IPS-20b (cell line): ENCODE results near the gene GABRR1.

Source experiments
- H3K27ac ChIP-seq: one replicate; pipeline ENCODE4 v1.5.1; 2013; ENCODE audit warnings: low read length
- H3K27me3 ChIP-seq: 2 replicates; pipeline ENCODE4 v1.6.1; 2013; ENCODE audit warnings: mild to moderate bottlenecking, low read length, inconsistent platforms; ENCODE audit not compliant: insufficient read depth
- H3K36me3 ChIP-seq: 2 replicates; pipeline ENCODE4 v1.6.1; 2013; ENCODE audit warnings: low read depth, mild to moderate bottlenecking, inconsistent platforms, low read length, moderate library complexity; ENCODE audit not compliant: insufficient read depth
- H3K4me1 ChIP-seq: 2 replicates; pipeline ENCODE4 v1.6.1; 2013; ENCODE audit warnings: mild to moderate bottlenecking, control low read depth, inconsistent platforms, low read length, moderate library complexity; ENCODE audit not compliant: insufficient read depth
- H3K4me3 ChIP-seq: 2 replicates; pipeline ENCODE4 v1.5.1; 2013; ENCODE audit warnings: mild to moderate bottlenecking, low read length, inconsistent platforms
- H3K9ac ChIP-seq: 2 replicates; pipeline ENCODE4 v1.6.1; 2013; ENCODE audit warnings: low read depth, mild to moderate bottlenecking, inconsistent platforms, low read length, moderate library complexity
- H3K9me3 ChIP-seq: 2 replicates; pipeline ENCODE4 v1.6.1; 2013; ENCODE audit warnings: mild to moderate bottlenecking, low read depth, low read length, inconsistent platforms; ENCODE audit not compliant: insufficient read depth

Gene GABRR1

DNA sequence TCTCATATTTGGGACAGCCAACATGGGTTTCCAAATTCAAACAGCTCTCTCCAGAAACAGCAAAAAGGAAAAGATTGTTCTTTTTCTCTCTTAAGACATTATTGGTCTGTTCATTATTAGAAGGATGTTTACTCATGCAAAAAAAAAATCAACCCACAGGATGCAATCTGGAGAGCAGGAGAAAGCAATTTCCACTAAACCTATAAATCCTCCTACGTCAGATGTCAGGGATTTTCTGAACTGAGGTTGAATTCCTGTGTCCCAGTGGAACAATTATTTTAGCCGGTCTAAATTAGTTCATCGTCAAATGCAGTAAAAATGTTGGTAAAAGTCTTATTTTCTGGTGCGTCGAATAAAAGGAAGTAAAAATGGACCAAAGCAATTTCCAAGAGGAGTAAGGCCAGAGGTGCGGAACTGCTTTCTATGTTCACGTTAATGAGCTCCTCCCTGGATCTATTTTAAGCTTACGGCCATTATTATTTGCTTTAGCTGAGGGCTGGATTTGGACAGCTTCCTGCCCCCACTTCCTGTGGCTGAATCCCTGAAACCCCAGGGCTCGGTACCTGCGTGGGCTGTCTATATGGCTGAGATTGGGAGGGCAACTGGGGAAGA, at the start of gene GABRR1:
Gene GABRR1, minus strand, starts transcription at position 60 of the 612 bp plus-strand sequence. Its CDS starts 36 bp downstream, at position 24.
- no peaks in the 10 kb centered on the region for H3K27me3 ChIP-seq
- H3K27ac ChIP-seq: no peak within 1 kb of the TSS
- no peaks in the 10 kb centered on the region for H3K36me3 ChIP-seq
- no peak within 1 kb of the TSS for H3K9ac ChIP-seq
- H3K9me3 ChIP-seq: no peaks in the 10 kb centered on the region
- H3K4me1 ChIP-seq: peaks cover 7% of the 10 kb centered on the region; the same call in 1 of the 2 replicates
- H3K4me3 ChIP-seq: no peak within 1 kb of the TSS

DNA sequence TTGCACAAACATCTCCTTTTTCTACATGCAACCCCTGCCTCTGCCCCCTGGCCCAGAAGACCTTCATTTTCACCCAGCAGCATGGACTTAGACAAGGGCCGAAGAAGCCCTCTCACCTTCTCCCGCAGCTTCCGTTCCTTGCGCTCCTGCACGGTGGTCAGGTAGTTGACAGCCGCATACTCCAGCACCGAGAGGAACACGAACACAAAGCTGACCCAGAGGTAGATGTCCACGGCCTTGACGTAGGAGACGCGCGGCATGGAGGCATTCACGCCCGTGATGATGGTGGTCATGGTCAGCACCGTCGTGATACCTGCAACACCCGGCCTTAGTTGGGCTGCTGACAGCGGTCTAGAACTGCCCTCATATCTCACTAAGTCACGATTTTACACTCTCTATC, 47.1 kb upstream of the GABRR1 start:
- Histone ChIP-seq H3K36me3 (no peaks in the 10 kb centered on the region), H3K4me1 (no peaks in the 10 kb centered on the region), H3K27ac (no peak overlapping the region), H3K9ac (no peak overlapping the region), H3K4me3 (no peak overlapping the region), H3K27me3 (no peaks in the 10 kb centered on the region), H3K9me3 (no peaks in the 10 kb centered on the region)

- Histone ChIP-seq H3K9me3 (no peaks in the 10 kb centered on the region), H3K36me3 (no peaks in the 10 kb centered on the region), H3K27me3 (no peaks in the 10 kb centered on the region), H3K4me3 (no peak overlapping the region), H3K4me1 (no peaks in the 10 kb centered on the region), H3K9ac (no peak overlapping the region), H3K27ac (no peak overlapping the region)
These were observed 43.7 kb upstream of the GABRR1 start for GRCh38 chr6:89260832-89261231.

GRCh38 chr6:89260310-89260709, 43.2 kb upstream of the GABRR1 start:
- Histone ChIP-seq H3K9me3 (no peaks in the 10 kb centered on the region), H3K27me3 (no peaks in the 10 kb centered on the region), H3K9ac (no peak overlapping the region), H3K36me3 (no peaks in the 10 kb centered on the region), H3K4me3 (no peak overlapping the region), H3K4me1 (no peaks in the 10 kb centered on the region), H3K27ac (no peak overlapping the region)

DNA sequence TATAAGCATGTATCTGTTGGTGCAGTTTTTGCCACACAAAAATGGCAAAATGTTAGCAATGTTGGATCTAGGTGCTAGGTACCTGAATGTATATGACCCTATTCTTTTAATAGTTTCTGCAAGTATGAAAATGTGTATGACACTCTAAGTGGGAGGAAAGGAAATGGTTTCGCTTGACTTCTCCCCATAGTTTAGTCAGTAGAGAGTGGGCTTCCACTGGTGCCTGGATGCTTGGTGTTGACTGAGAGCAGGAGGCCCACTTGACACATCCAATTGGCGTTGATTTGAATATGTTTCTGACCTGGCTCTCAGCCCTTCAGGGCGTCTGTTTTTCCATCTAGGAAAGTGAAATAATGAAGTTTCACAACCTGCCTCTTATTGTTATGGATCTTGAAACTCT, 41.8 kb upstream of the GABRR1 start:
- Histone ChIP-seq H3K4me3 (no peak overlapping the region), H3K9ac (no peak overlapping the region), H3K27me3 (no peaks in the 10 kb centered on the region), H3K36me3 (no peaks in the 10 kb centered on the region), H3K4me1 (no peaks in the 10 kb centered on the region), H3K27ac (no peak overlapping the region), H3K9me3 (no peaks in the 10 kb centered on the region)

DNA sequence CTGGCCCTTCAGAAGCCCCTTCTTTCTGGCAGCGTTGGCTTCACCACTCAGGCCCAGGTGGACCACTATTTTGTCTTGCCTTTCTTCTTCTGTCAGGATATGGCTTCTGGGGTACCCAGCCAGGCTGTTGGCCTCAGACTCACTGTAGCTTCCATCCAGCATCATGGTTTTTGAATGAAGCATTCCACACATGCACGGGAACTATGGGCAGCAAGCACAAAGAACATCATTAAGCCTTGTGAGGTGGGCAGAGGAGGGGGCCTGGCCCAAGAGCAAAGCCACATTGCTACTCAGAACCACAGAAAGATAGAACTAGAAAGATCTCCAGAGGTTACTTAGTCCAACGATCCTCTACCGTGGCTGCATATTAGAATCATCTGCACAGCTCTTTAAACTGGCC, 40.6 kb upstream of the GABRR1 start:
- no peaks in the 10 kb centered on the region; the same call in 1 of the 2 replicates for H3K27me3 ChIP-seq
- H3K9ac ChIP-seq: no peak overlapping the region
- no peak overlapping the region for H3K4me3 ChIP-seq
- H3K27ac ChIP-seq: no peak overlapping the region
- H3K9me3 ChIP-seq: no peaks in the 10 kb centered on the region
- H3K4me1 ChIP-seq: no peaks in the 10 kb centered on the region
- H3K36me3 ChIP-seq: no peaks in the 10 kb centered on the region

DNA sequence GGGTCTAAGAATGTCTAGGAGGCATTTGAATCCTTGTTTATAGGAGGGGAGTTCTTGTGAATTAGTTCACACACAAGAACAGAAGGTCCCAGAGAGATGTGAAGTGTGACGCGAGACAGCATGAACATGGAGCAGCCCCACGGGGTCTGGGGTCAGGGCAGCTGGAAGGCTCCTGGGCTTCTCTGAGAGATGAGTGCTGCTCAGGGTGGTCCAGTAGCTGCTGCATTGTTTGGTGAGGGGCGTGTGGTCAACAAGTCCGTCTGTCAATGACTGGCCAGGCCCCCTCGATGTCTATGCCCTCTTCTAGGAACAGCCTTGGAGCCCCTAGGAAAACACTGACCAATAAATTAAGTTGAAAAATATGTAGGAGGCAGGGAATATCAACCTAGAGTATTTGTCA, 40.2 kb upstream of the GABRR1 start:
- Histone ChIP-seq H3K9ac (no peak overlapping the region), H3K27ac (no peak overlapping the region), H3K4me3 (no peak overlapping the region), H3K9me3 (no peaks in the 10 kb centered on the region), H3K36me3 (no peaks in the 10 kb centered on the region), H3K4me1 (no peaks in the 10 kb centered on the region), H3K27me3 (no peaks in the 10 kb centered on the region; the same call in 1 of the 2 replicates)

GRCh38 chr6:89255417-89255816, 38.3 kb upstream of the GABRR1 start:
- Histone ChIP-seq H3K9me3 (no peaks in the 10 kb centered on the region), H3K4me1 (no peaks in the 10 kb centered on the region), H3K9ac (no peak overlapping the region), H3K27ac (no peak overlapping the region), H3K4me3 (no peak overlapping the region), H3K27me3 (no peaks in the 10 kb centered on the region; the same call in 1 of the 2 replicates), H3K36me3 (no peaks in the 10 kb centered on the region)

DNA sequence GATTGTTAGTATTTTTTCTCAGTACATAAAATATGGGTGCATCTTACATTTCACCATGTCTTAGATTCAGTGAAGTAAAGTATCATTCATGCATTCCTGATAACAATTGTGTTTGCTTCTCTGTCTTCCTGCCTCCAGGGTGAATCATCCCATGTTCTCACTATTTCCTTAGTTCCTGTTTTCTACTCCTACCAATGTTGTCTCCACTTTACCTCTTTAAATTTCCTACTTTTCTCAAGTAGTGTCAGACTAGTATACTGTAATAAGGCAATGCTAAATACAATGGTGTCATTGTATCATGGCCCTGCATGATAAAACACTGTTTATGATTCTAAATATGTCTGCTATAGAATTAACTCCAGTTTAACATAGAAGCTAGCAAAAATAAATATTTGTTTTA, 37.4 kb upstream of the GABRR1 start:
- H3K36me3 ChIP-seq: no peaks in the 10 kb centered on the region
- no peaks in the 10 kb centered on the region; the same call in 1 of the 2 replicates for H3K27me3 ChIP-seq
- no peak overlapping the region for H3K4me3 ChIP-seq
- H3K4me1 ChIP-seq: no peaks in the 10 kb centered on the region
- no peak overlapping the region for H3K27ac ChIP-seq
- H3K9me3 ChIP-seq: no peaks in the 10 kb centered on the region
- no peak overlapping the region for H3K9ac ChIP-seq

DNA sequence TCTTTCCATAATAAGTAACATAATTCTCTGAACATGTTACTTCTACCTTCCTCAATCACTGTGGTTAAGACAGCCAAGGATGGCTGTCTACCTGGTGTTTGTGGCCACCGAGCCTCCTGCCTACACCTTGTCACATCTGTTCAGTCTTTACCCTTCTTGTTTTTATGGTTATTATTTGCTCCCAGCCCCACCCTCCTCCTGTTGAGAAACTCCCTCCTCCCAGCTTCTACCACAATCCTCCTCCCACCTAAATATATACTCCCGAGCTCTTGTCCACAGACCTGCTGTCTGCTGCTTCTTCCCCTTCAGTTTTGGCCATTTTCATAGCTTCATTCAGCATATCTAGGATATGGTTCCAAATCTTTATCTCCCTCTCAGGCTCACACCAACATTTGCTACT, 35.7 kb upstream of the GABRR1 start:
- H3K36me3 ChIP-seq: no peaks in the 10 kb centered on the region
- no peak overlapping the region for H3K4me3 ChIP-seq
- no peaks in the 10 kb centered on the region for H3K9me3 ChIP-seq
- H3K27me3 ChIP-seq: no peaks in the 10 kb centered on the region; the same call in 1 of the 2 replicates
- no peaks in the 10 kb centered on the region for H3K4me1 ChIP-seq
- H3K9ac ChIP-seq: no peak overlapping the region
- no peak overlapping the region for H3K27ac ChIP-seq

- no peaks in the 10 kb centered on the region for H3K4me1 ChIP-seq
- no peaks in the 10 kb centered on the region for H3K36me3 ChIP-seq
- no peaks in the 10 kb centered on the region for H3K9me3 ChIP-seq
- no peak overlapping the region for H3K4me3 ChIP-seq
- H3K27ac ChIP-seq: no peak overlapping the region
- H3K9ac ChIP-seq: no peak overlapping the region
- no peaks in the 10 kb centered on the region; the same call in 1 of the 2 replicates for H3K27me3 ChIP-seq
These were observed 34.8 kb upstream of the GABRR1 start for GRCh38 chr6:89251976-89252375.

GRCh38 chr6:89251170-89251569, 34.0 kb upstream of the GABRR1 start:
- H3K27me3 ChIP-seq: no peaks in the 10 kb centered on the region; the same call in 1 of the 2 replicates
- H3K4me1 ChIP-seq: no peaks in the 10 kb centered on the region
- no peak overlapping the region for H3K27ac ChIP-seq
- no peaks in the 10 kb centered on the region for H3K9me3 ChIP-seq
- H3K9ac ChIP-seq: no peak overlapping the region
- H3K36me3 ChIP-seq: no peaks in the 10 kb centered on the region
- H3K4me3 ChIP-seq: no peak overlapping the region
